ENCODE measurements around the gene UBXN11.

The UBXN11 gene

GRCh38 chr1:26265405-26265804 lies 41.0 kb downstream of the UBXN11 start:
- no peak for DNase-seq
- Histone ChIP-seq H3K27me3 (replicated peaks in 2 of 5; ENCODE audit: control insufficient read depth in 4 of 5, insufficient read depth in 5 of 5, low read length in 4 of 5) (no peaks in the 10 kb centered on the region), H3K36me3 (ENCODE audit: control insufficient read depth in 4 of 4, insufficient read depth in 4 of 4, low read length in 3 of 4) (peaks cover 26 to 70% (median 55%) of the 10 kb centered on the region in 4 experiments), H3K9me3 (ENCODE audit: control extremely low read depth in 1 of 5, control insufficient read depth in 4 of 5, insufficient read depth in 2 of 5, low read depth in 1 of 5, low read length in 4 of 5) (peaks cover 3 to 17% (median 15%) of the 10 kb centered on the region in 5 experiments), H3K4me1 (ENCODE audit: control extremely low read depth in 1 of 4, control insufficient read depth in 4 of 4, insufficient read depth in 4 of 4, low read length in 3 of 4) (no peaks in the 10 kb centered on the region), H3K27ac (ENCODE audit: insufficient read depth in 1 of 2, low read depth in 1 of 2, low read length in 2 of 2, poor library complexity in 1 of 2, severe bottlenecking in 2 of 2) (peak overlapping the region in 1 of 2 experiments; percentile 19), H3K4me3 (ENCODE audit: control insufficient read depth in 1 of 7, extremely low read depth in 1 of 7, insufficient read depth in 4 of 7, low read depth in 2 of 7, low read length in 6 of 7) (no peak overlapping the region)
- POLR2A ChIA-PET, result no interaction called here
- WGBS (ENCODE audit: insufficient coverage), result no CpG with 5 or more reads among the region's 1 CpG
- CTCF ChIA-PET, result interaction anchor here (0.6 to 3.4 kb wide), 7 partner anchors 8 to 152 kb away, joined by 3 to 16 read pairs (median 3); partner anchors contain the start of gene CD52

- Histone ChIP-seq H3K9me3 (ENCODE audit: control extremely low read depth in 1 of 5, control insufficient read depth in 4 of 5, insufficient read depth in 2 of 5, low read depth in 1 of 5, low read length in 4 of 5) (peaks cover 0 to 3% (median 2%) of the 10 kb centered on the region in 5 experiments), H3K4me3 (ENCODE audit: control insufficient read depth in 1 of 7, extremely low read depth in 1 of 7, insufficient read depth in 4 of 7, low read depth in 2 of 7, low read length in 6 of 7) (no peak overlapping the region), H3K36me3 (ENCODE audit: control insufficient read depth in 4 of 4, insufficient read depth in 4 of 4, low read length in 3 of 4) (peaks cover 18 to 69% (median 43%) of the 10 kb centered on the region in 4 experiments), H3K4me1 (ENCODE audit: control extremely low read depth in 1 of 4, control insufficient read depth in 4 of 4, insufficient read depth in 4 of 4, low read length in 3 of 4) (peaks cover 5 to 15% (median 9%) of the 10 kb centered on the region in 4 experiments), H3K27ac (ENCODE audit: insufficient read depth in 1 of 2, low read depth in 1 of 2, low read length in 2 of 2, poor library complexity in 1 of 2, severe bottlenecking in 2 of 2) (no peak overlapping the region), H3K27me3 (replicated peaks in 2 of 5; ENCODE audit: control insufficient read depth in 4 of 5, insufficient read depth in 5 of 5, low read length in 4 of 5) (no peaks in the 10 kb centered on the region)
- ChIA-PET CTCF (interaction anchor here (0.9 to 1.0 kb wide), 2 partner anchors 29 to 59 kb away, joined by 3 read pairs; partner anchors contain the start of gene CEP85), POLR2A (interaction anchor here (1.0 kb wide), 1 partner anchor 18 kb away, joined by 4 read pairs; no protein-coding TSS in a partner anchor)
- no peak for DNase-seq
- 96% methylated on average over 5 of the region's 5 CpGs for WGBS (ENCODE audit: insufficient coverage)
Observed at GRCh38 chr1:26263212-26263611, 43.2 kb downstream of the UBXN11 start.

GRCh38 chr1:26259578-26259977 lies 46.9 kb downstream of the UBXN11 start:
- H3K27ac ChIP-seq (ENCODE audit: insufficient read depth in 1 of 2, low read depth in 1 of 2, low read length in 2 of 2, poor library complexity in 1 of 2, severe bottlenecking in 2 of 2), result no peak overlapping the region
- no peaks in the 10 kb centered on the region for H3K27me3 ChIP-seq (replicated peaks in 2 of 5; ENCODE audit: control insufficient read depth in 4 of 5, insufficient read depth in 5 of 5, low read length in 4 of 5)
- H3K4me3 ChIP-seq (ENCODE audit: control insufficient read depth in 1 of 7, extremely low read depth in 1 of 7, insufficient read depth in 4 of 7, low read depth in 2 of 7, low read length in 6 of 7), result no peak overlapping the region
- peaks cover 20 to 73% (median 45%) of the 10 kb centered on the region in 4 experiments for H3K36me3 ChIP-seq (ENCODE audit: control insufficient read depth in 4 of 4, insufficient read depth in 4 of 4, low read length in 3 of 4)
- peaks cover 5 to 15% (median 9%) of the 10 kb centered on the region in 4 experiments for H3K4me1 ChIP-seq (ENCODE audit: control extremely low read depth in 1 of 4, control insufficient read depth in 4 of 4, insufficient read depth in 4 of 4, low read length in 3 of 4)
- POLR2A ChIA-PET, result no interaction called here
- no peaks in the 10 kb centered on the region for H3K9me3 ChIP-seq (ENCODE audit: control extremely low read depth in 1 of 5, control insufficient read depth in 4 of 5, insufficient read depth in 2 of 5, low read depth in 1 of 5, low read length in 4 of 5)
- CTCF ChIA-PET, result interaction anchor here (0.5 to 1.5 kb wide), 6 partner anchors 16 to 641 kb away, joined by 3 to 4 read pairs (median 3); partner anchors contain the start of genes GPATCH3 and SH3BGRL3
- DNase-seq, result peak in 2 of 3 donors; percentile 35 to 43
- 62% methylated on average over 4 of the region's 5 CpGs for WGBS (ENCODE audit: insufficient coverage)

- CTCF ChIA-PET, result interaction anchor here (1.0 to 1.5 kb wide), 5 partner anchors 17 to 132 kb away, joined by 3 to 4 read pairs (median 3); partner anchors contain the start of gene CEP85
- Histone ChIP-seq H3K36me3 (ENCODE audit: control insufficient read depth in 4 of 4, insufficient read depth in 4 of 4, low read length in 3 of 4) (peaks cover 20 to 75% (median 43%) of the 10 kb centered on the region in 4 experiments), H3K27me3 (replicated peaks in 2 of 5; ENCODE audit: control insufficient read depth in 4 of 5, insufficient read depth in 5 of 5, low read length in 4 of 5) (no peaks in the 10 kb centered on the region), H3K4me1 (ENCODE audit: control extremely low read depth in 1 of 4, control insufficient read depth in 4 of 4, insufficient read depth in 4 of 4, low read length in 3 of 4) (peaks cover 5 to 15% (median 9%) of the 10 kb centered on the region in 4 experiments), H3K9me3 (ENCODE audit: control extremely low read depth in 1 of 5, control insufficient read depth in 4 of 5, insufficient read depth in 2 of 5, low read depth in 1 of 5, low read length in 4 of 5) (no peaks in the 10 kb centered on the region), H3K27ac (ENCODE audit: insufficient read depth in 1 of 2, low read depth in 1 of 2, low read length in 2 of 2, poor library complexity in 1 of 2, severe bottlenecking in 2 of 2) (no peak overlapping the region), H3K4me3 (ENCODE audit: control insufficient read depth in 1 of 7, extremely low read depth in 1 of 7, insufficient read depth in 4 of 7, low read depth in 2 of 7, low read length in 6 of 7) (no peak overlapping the region)
- POLR2A ChIA-PET, result no interaction called here
- WGBS (ENCODE audit: insufficient coverage), result 100% methylated on average over 1 of the region's 2 CpGs
- DNase-seq, result no peak
Observed at GRCh38 chr1:26259005-26259404, 47.4 kb downstream of the UBXN11 start.

- H3K4me3 ChIP-seq (ENCODE audit: control insufficient read depth in 1 of 7, extremely low read depth in 1 of 7, insufficient read depth in 4 of 7, low read depth in 2 of 7, low read length in 6 of 7), result no peak overlapping the region
- WGBS (ENCODE audit: insufficient coverage), result 92% methylated on average over 1 of the region's 2 CpGs
- peaks cover 10 to 65% (median 38%) of the 10 kb centered on the region in 4 experiments for H3K36me3 ChIP-seq (ENCODE audit: control insufficient read depth in 4 of 4, insufficient read depth in 4 of 4, low read length in 3 of 4)
- ChIA-PET CTCF (interaction anchor here (1.2 to 1.3 kb wide), 2 partner anchors 8 to 23 kb away, joined by 3 to 4 read pairs; partner anchors contain the start of gene CEP85), POLR2A (interaction anchor here (0.6 kb wide), 1 partner anchor 10 kb away, joined by 3 read pairs; no protein-coding TSS in a partner anchor)
- H3K27ac ChIP-seq (ENCODE audit: insufficient read depth in 1 of 2, low read depth in 1 of 2, low read length in 2 of 2, poor library complexity in 1 of 2, severe bottlenecking in 2 of 2), result peak overlapping the region in 1 of 2 experiments; percentile 8
- no peaks in the 10 kb centered on the region for H3K9me3 ChIP-seq (ENCODE audit: control extremely low read depth in 1 of 5, control insufficient read depth in 4 of 5, insufficient read depth in 2 of 5, low read depth in 1 of 5, low read length in 4 of 5)
- H3K4me1 ChIP-seq (ENCODE audit: control extremely low read depth in 1 of 4, control insufficient read depth in 4 of 4, insufficient read depth in 4 of 4, low read length in 3 of 4), result peaks cover 5 to 15% (median 9%) of the 10 kb centered on the region in 4 experiments
- DNase-seq, result no peak
- no peaks in the 10 kb centered on the region for H3K27me3 ChIP-seq (replicated peaks in 2 of 5; ENCODE audit: control insufficient read depth in 4 of 5, insufficient read depth in 5 of 5, low read length in 4 of 5)
Observed at GRCh38 chr1:26257222-26257621, 49.2 kb downstream of the UBXN11 start.

GRCh38 chr1:26254404-26254803 lies 52.0 kb downstream of the UBXN11 start:
- Histone ChIP-seq H3K27ac (ENCODE audit: insufficient read depth in 1 of 2, low read depth in 1 of 2, low read length in 2 of 2, poor library complexity in 1 of 2, severe bottlenecking in 2 of 2) (peak overlapping the region in 1 of 2 experiments; percentile 17), H3K36me3 (ENCODE audit: control insufficient read depth in 4 of 4, insufficient read depth in 4 of 4, low read length in 3 of 4) (peaks cover 6 to 66% (median 41%) of the 10 kb centered on the region in 4 experiments), H3K4me3 (ENCODE audit: control insufficient read depth in 1 of 7, extremely low read depth in 1 of 7, insufficient read depth in 4 of 7, low read depth in 2 of 7, low read length in 6 of 7) (no peak overlapping the region), H3K9me3 (ENCODE audit: control extremely low read depth in 1 of 5, control insufficient read depth in 4 of 5, insufficient read depth in 2 of 5, low read depth in 1 of 5, low read length in 4 of 5) (no peaks in the 10 kb centered on the region), H3K27me3 (replicated peaks in 2 of 5; ENCODE audit: control insufficient read depth in 4 of 5, insufficient read depth in 5 of 5, low read length in 4 of 5) (no peaks in the 10 kb centered on the region), H3K4me1 (ENCODE audit: control extremely low read depth in 1 of 4, control insufficient read depth in 4 of 4, insufficient read depth in 4 of 4, low read length in 3 of 4) (peaks cover under 1 to 7% (median 4%) of the 10 kb centered on the region in 4 experiments)
- DNase-seq, result no peak
- WGBS (ENCODE audit: insufficient coverage), result 100% methylated on average over 1 of the region's 3 CpGs
- POLR2A ChIA-PET, result no interaction called here
- CTCF ChIA-PET, result interaction anchor here (1.0 to 1.4 kb wide), 7 partner anchors 12 to 163 kb away, joined by 3 to 6 read pairs (median 4); no protein-coding TSS in a partner anchor

GRCh38 chr1:26252718-26253117 lies 53.7 kb downstream of the UBXN11 start:
- ChIA-PET POLR2A (no interaction called here), CTCF (no interaction called here)
- H3K4me1 ChIP-seq (ENCODE audit: control extremely low read depth in 1 of 4, control insufficient read depth in 4 of 4, insufficient read depth in 4 of 4, low read length in 3 of 4), result no peaks in the 10 kb centered on the region
- 85% methylated on average over 2 of the region's 7 CpGs for WGBS (ENCODE audit: insufficient coverage)
- no peak for DNase-seq
- no peak overlapping the region for H3K27ac ChIP-seq (ENCODE audit: insufficient read depth in 1 of 2, low read depth in 1 of 2, low read length in 2 of 2, poor library complexity in 1 of 2, severe bottlenecking in 2 of 2)
- no peaks in the 10 kb centered on the region for H3K9me3 ChIP-seq (ENCODE audit: control extremely low read depth in 1 of 5, control insufficient read depth in 4 of 5, insufficient read depth in 2 of 5, low read depth in 1 of 5, low read length in 4 of 5)
- H3K4me3 ChIP-seq (ENCODE audit: control insufficient read depth in 1 of 7, extremely low read depth in 1 of 7, insufficient read depth in 4 of 7, low read depth in 2 of 7, low read length in 6 of 7), result no peak overlapping the region
- H3K36me3 ChIP-seq (ENCODE audit: control insufficient read depth in 4 of 4, insufficient read depth in 4 of 4, low read length in 3 of 4), result peaks cover 5 to 58% (median 35%) of the 10 kb centered on the region in 4 experiments
- no peaks in the 10 kb centered on the region for H3K27me3 ChIP-seq (replicated peaks in 2 of 5; ENCODE audit: control insufficient read depth in 4 of 5, insufficient read depth in 5 of 5, low read length in 4 of 5)
